ENCODE results near the gene CTNS.

GRCh38 chr17:3647769-3648555 lies 11.4 kb downstream of the CTNS start:
- no peak for TF ChIP-seq POLR2A (IDR thresholded peaks at IDR 0.05; ENCODE audit: borderline replicate concordance, extremely low read depth, insufficient read depth, insufficient read length)
- TF ChIP-seq, protein P1, sequence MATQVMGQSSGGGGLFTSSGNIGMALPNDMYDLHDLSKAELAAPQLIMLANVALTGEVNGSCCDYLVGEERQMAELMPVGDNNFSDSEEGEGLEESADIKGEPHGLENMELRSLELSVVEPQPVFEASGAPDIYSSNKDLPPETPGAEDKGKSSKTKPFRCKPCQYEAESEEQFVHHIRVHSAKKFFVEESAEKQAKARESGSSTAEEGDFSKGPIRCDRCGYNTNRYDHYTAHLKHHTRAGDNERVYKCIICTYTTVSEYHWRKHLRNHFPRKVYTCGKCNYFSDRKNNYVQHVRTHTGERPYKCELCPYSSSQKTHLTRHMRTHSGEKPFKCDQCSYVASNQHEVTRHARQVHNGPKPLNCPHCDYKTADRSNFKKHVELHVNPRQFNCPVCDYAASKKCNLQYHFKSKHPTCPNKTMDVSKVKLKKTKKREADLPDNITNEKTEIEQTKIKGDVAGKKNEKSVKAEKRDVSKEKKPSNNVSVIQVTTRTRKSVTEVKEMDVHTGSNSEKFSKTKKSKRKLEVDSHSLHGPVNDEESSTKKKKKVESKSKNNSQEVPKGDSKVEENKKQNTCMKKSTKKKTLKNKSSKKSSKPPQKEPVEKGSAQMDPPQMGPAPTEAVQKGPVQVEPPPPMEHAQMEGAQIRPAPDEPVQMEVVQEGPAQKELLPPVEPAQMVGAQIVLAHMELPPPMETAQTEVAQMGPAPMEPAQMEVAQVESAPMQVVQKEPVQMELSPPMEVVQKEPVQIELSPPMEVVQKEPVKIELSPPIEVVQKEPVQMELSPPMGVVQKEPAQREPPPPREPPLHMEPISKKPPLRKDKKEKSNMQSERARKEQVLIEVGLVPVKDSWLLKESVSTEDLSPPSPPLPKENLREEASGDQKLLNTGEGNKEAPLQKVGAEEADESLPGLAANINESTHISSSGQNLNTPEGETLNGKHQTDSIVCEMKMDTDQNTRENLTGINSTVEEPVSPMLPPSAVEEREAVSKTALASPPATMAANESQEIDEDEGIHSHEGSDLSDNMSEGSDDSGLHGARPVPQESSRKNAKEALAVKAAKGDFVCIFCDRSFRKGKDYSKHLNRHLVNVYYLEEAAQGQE (IDR thresholded peaks at IDR 0.05; ENCODE audit: low read depth): no peak
- TF ChIP-seq, protein P2, sequence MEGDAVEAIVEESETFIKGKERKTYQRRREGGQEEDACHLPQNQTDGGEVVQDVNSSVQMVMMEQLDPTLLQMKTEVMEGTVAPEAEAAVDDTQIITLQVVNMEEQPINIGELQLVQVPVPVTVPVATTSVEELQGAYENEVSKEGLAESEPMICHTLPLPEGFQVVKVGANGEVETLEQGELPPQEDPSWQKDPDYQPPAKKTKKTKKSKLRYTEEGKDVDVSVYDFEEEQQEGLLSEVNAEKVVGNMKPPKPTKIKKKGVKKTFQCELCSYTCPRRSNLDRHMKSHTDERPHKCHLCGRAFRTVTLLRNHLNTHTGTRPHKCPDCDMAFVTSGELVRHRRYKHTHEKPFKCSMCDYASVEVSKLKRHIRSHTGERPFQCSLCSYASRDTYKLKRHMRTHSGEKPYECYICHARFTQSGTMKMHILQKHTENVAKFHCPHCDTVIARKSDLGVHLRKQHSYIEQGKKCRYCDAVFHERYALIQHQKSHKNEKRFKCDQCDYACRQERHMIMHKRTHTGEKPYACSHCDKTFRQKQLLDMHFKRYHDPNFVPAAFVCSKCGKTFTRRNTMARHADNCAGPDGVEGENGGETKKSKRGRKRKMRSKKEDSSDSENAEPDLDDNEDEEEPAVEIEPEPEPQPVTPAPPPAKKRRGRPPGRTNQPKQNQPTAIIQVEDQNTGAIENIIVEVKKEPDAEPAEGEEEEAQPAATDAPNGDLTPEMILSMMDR (IDR thresholded peaks at IDR 0.05 in 2 of 3, conservative IDR thresholded peaks at IDR 0.05 in 1 of 3; ENCODE audit: borderline replicate concordance in 1 of 3, insufficient read depth in 1 of 3, low read depth in 2 of 3, low read length in 2 of 3): peak; percentile 41 to 66 (median 61); a peak in 5 of 6 replicates
- TF ChIP-seq POLR2AphosphoS5 (IDR thresholded peaks at IDR 0.05; ENCODE audit: low read depth, low read length): no peak
- no peak for TF ChIP-seq EGR1 (IDR thresholded peaks at IDR 0.05; ENCODE audit: low read depth)

Data from HCT116 (cell line).